ENCODE data around the gene XPO4. TPM values are rescaled to one million over a fixed set of nuclear protein-coding genes. Genes with fewer than 3 reads are reported as not detected.
A peak's percentile ranks its signal among the peaks of the same experiment; 100 is the strongest.
"Not testable (repeated sequence)": the region's sequence is repeated elsewhere in the genome, so short reads cannot be mapped to it uniquely, and the experiment has no call there.

Gene XPO4
- total RNA-seq, 4 donors from 2014 or later = 17.1 to 24.9 (median 18.6) TPM

DNA sequence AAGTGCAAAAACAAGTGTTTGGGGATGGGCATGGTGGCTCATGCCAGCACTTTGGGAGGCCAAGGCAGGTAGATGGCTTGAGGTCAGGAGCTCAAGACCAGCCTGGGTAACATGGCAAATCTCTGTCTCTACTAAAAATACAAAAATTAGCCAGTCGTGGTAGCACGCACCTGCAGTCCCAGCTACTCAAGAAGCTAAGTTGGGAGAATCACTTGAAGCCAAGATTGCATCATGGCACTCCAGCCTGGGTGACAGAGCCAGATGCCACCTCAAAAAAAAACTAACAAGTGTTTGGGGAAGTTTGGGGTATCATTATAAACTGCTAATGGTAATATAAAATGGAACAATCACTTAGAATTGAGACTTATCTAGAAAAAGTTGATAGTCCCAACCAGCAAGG, 24.6 kb downstream of the XPO4 start:
- Histone ChIP-seq H3K27ac (no peak overlapping the region), H3K9me3 (no peaks in the 10 kb centered on the region), H3K4me1 (peaks cover 0 to 20% (median 7%) of the 10 kb centered on the region in 3 donors), H3K36me3 (no peaks in the 10 kb centered on the region), H3K4me3 (no peak overlapping the region), H3K27me3 (no peaks in the 10 kb centered on the region)
- TF ChIP-seq POLR2AphosphoS5 (IDR thresholded peaks at IDR 0.05) (no peak), POLR2A (IDR thresholded peaks at IDR 0.05) (no peak), EP300 (IDR thresholded peaks at IDR 0.05) (no peak)
- TF ChIP-seq, protein P1, sequence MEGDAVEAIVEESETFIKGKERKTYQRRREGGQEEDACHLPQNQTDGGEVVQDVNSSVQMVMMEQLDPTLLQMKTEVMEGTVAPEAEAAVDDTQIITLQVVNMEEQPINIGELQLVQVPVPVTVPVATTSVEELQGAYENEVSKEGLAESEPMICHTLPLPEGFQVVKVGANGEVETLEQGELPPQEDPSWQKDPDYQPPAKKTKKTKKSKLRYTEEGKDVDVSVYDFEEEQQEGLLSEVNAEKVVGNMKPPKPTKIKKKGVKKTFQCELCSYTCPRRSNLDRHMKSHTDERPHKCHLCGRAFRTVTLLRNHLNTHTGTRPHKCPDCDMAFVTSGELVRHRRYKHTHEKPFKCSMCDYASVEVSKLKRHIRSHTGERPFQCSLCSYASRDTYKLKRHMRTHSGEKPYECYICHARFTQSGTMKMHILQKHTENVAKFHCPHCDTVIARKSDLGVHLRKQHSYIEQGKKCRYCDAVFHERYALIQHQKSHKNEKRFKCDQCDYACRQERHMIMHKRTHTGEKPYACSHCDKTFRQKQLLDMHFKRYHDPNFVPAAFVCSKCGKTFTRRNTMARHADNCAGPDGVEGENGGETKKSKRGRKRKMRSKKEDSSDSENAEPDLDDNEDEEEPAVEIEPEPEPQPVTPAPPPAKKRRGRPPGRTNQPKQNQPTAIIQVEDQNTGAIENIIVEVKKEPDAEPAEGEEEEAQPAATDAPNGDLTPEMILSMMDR (IDR thresholded peaks at IDR 0.05) = no peak
- whole genome bisulfite sequencing, 2 donors (ENCODE audit: low coverage in 1 of 2) = 92 to 100% methylated on average over 2 of the region's 2 CpGs
- no peak for ATAC-seq

DNA sequence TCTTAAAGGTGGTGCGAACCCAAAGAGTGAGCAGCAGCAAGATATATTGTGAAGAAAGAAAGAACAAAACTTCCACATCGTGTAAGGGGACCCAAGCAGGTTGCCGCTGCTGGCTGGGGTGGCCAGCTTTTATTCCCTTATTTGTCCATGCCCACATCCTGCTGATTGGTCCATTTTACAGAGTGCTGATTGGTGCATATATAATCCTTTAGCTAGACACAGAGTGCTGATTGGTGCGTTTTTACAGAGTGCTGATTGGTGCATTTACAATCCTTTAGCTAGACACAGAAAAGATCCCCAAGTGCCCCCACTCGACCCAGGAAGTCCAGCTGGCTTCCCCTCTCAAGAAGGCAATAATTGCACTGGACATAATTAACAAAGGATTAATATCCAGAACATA, 25.7 kb downstream of the XPO4 start:
- H3K36me3 ChIP-seq, H3K9me3 ChIP-seq, H3K4me3 ChIP-seq, H3K27ac ChIP-seq, ATAC-seq, H3K27me3 ChIP-seq: not testable (repeated sequence)
- WGBS, 2 donors (ENCODE audit: low coverage in 1 of 2) = 68 to 89% methylated on average over 2 to 4 of the region's 5 CpGs
- peaks cover 0 to 15% (median 5%) of the 10 kb centered on the region in 3 donors for H3K4me1 ChIP-seq

DNA sequence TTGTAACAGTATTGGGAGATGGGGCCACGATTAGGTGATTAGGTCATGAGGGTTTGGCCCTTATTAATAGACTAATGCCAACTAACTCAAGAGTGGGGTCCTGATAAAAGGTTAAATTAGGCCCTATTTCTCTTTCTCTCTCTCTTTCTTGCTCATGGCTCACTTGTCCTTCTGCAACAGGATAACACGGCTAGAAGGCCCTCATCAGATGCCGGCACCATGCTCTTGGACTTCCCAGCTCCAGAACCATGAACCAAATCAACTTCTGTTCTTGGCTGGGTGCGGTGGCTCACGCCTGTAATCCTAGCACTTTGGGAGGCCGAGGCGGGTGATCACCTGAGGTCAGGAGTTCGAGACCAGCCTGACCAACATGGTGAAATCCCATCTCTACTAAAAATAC, 28.1 kb downstream of the XPO4 start:
- H3K27me3 ChIP-seq, ATAC-seq: not testable (repeated sequence)
- WGBS, 2 donors (ENCODE audit: low coverage in 1 of 2) = 70 to 95% methylated on average over 1 to 3 of the region's 8 CpGs

DNA sequence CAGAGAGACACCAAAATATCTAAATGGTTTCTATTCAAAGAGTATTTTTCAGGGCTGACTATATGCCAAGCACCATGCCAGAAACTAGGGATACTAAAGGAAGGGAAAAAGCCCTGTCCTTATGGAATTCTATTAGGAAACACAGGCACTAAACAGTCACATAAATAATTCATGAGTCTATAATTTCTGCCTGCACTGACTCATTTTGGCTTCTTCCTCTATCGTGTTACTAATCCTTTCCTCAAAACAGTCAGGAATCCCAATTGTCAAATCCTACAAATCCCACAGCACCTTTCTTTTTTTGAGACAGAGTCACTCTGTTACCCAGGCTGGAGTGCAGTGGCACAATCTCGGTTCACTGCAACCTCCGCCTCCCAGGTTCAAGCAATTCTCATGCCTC, 29.2 kb downstream of the XPO4 start:
- TF ChIP-seq POLR2A (IDR thresholded peaks at IDR 0.05) (no peak), EP300 (IDR thresholded peaks at IDR 0.05) (no peak), POLR2AphosphoS5 (IDR thresholded peaks at IDR 0.05) (no peak)
- TF ChIP-seq, protein P1 (IDR thresholded peaks at IDR 0.05) = no peak
- no peaks in the 10 kb centered on the region for H3K9me3 ChIP-seq
- no peaks in the 10 kb centered on the region for H3K36me3 ChIP-seq
- WGBS, 2 donors (ENCODE audit: low coverage in 1 of 2) = 50 to 55% methylated on average over 3 of the region's 3 CpGs
- no peak for ATAC-seq
- H3K27ac ChIP-seq = no peak overlapping the region
- H3K4me3 ChIP-seq = no peak overlapping the region
- H3K27me3 ChIP-seq = no peaks in the 10 kb centered on the region
- H3K4me1 ChIP-seq = peaks cover 0 to 15% (median 5%) of the 10 kb centered on the region in 3 donors

More for the DNA sequence above, 28.1 kb downstream of the XPO4 start:
- H3K4me3 ChIP-seq, H3K9me3 ChIP-seq, H3K36me3 ChIP-seq, H3K27ac ChIP-seq: not testable (repeated sequence)
- H3K4me1 ChIP-seq = peaks cover 0 to 15% (median 5%) of the 10 kb centered on the region in 3 donors

DNA sequence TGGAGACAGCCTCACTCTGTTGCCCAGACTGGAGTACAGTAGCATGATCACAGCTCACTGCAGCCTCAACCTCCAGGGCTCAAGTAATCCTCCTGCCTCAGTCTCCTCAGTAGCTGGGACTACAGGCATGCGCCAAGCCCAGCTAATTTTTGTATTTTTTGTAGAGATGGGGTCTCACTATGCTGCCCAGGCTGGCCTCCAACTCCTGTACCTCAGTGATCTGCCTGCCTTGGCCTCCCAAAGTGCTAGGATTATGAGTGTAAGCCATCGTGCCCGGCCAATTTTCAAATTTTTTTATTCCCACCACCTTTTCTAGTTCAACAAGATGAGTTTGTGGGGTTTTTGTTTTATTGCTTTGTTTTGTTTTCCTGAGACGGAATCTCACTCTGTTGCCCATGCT, 31.7 kb downstream of the XPO4 start:
- WGBS, 2 donors (ENCODE audit: low coverage in 1 of 2) = 90% methylated on average over 2 to 4 of the region's 4 CpGs
- ATAC-seq = no peak
- TF ChIP-seq, protein P1 (IDR thresholded peaks at IDR 0.05) = no peak

DNA sequence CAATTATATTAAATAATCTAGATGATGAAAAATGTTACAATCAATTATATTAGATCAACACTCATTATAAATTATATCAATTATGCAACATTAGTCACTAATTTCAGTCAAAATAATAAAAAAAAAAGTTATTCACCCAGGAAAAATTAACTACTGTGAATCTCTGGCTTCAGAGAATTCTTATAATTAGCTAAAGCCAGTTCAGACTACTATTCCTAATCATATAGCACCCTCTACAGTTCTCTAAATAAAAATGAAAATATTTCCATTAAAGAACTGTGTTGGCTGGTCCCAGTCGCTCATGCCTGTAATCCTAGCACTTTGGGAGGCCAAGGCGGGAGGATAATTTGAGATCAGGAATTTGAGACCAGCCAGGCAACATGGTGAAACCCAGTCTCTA, 33.0 kb downstream of the XPO4 start:
- TF ChIP-seq, protein P1 (IDR thresholded peaks at IDR 0.05) = peak in 3 of 4 experiments; percentile 23 to 37 (median 32)
- no peak for TF ChIP-seq EP300 (IDR thresholded peaks at IDR 0.05)
- no peak for TF ChIP-seq POLR2A (IDR thresholded peaks at IDR 0.05)
- TF ChIP-seq POLR2AphosphoS5 (IDR thresholded peaks at IDR 0.05) = no peak
- 44 to 51% methylated on average over 2 of the region's 2 CpGs for WGBS, 2 donors (ENCODE audit: low coverage in 1 of 2)
- no peak for ATAC-seq

More for the DNA sequence above, 31.7 kb downstream of the XPO4 start:
- Histone ChIP-seq H3K4me1 (peaks cover 3 to 17% (median 5%) of the 10 kb centered on the region in 3 donors), H3K4me3 (no peak overlapping the region), H3K36me3 (no peaks in the 10 kb centered on the region), H3K9me3 (no peaks in the 10 kb centered on the region), H3K27me3 (no peaks in the 10 kb centered on the region), H3K27ac (no peak overlapping the region)

More for the DNA sequence above, 33.0 kb downstream of the XPO4 start:
- Histone ChIP-seq H3K27ac (no peak overlapping the region), H3K9me3 (no peaks in the 10 kb centered on the region), H3K4me1 (peaks cover 3 to 25% (median 5%) of the 10 kb centered on the region in 3 donors), H3K27me3 (no peaks in the 10 kb centered on the region), H3K36me3 (no peaks in the 10 kb centered on the region), H3K4me3 (no peak overlapping the region)

All from gastroesophageal sphincter (tissue), 4 donors.